Measurements from ENCODE around the gene TLE7. TPM values are rescaled to one million over a fixed set of nuclear protein-coding genes. Genes with fewer than 3 reads are reported as not detected.

Gene TLE7
- total RNA-seq, 2 experiments from 2014 or later: not detected

DNA sequence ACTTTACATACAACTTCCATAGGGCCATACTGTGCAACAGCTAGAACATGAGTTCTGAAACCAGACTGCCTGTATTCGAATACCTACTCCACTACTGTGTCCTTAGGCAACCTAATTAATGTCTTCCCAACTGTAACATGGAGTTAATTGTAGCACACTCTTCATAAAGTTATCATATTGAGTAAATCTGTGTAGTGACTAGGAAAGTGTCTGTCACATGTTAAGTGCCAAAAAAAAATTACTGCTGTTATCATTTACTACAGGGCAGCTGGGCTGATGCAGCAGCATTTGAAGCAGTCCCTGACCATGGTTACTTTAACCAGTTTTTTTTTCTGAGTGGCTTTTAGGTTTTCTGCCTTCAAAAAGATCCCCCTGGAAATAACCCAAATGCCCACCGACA is 31.1 kb upstream of the TLE7 start:
- Histone ChIP-seq H3K9me2 (ENCODE audit: insufficient read depth, low read length) (no peaks in the 10 kb centered on the region), H3K27ac (ENCODE audit: low read depth, low read length, poor library complexity, severe bottlenecking) (no peak overlapping the region), H3K9me3 (ENCODE audit: low read length) (no peaks in the 10 kb centered on the region), H2AFZ (ENCODE audit: low read length) (no peak overlapping the region), H3K79me2 (ENCODE audit: insufficient read depth, low read depth, low read length) (no peaks in the 10 kb centered on the region), H3K4me2 (ENCODE audit: low read length) (no peak overlapping the region), H3K36me3 (ENCODE audit: insufficient read depth, low read length) (no peaks in the 10 kb centered on the region), H4K20me1 (ENCODE audit: insufficient read depth, low read length) (no peaks in the 10 kb centered on the region), H3K4me3 (ENCODE audit: low read depth, low read length, poor library complexity, severe bottlenecking) (no peak overlapping the region), H3K4me1 (ENCODE audit: insufficient read depth, low read length, poor library complexity, severe bottlenecking) (no peaks in the 10 kb centered on the region)
- TF ChIP-seq, protein P1, sequence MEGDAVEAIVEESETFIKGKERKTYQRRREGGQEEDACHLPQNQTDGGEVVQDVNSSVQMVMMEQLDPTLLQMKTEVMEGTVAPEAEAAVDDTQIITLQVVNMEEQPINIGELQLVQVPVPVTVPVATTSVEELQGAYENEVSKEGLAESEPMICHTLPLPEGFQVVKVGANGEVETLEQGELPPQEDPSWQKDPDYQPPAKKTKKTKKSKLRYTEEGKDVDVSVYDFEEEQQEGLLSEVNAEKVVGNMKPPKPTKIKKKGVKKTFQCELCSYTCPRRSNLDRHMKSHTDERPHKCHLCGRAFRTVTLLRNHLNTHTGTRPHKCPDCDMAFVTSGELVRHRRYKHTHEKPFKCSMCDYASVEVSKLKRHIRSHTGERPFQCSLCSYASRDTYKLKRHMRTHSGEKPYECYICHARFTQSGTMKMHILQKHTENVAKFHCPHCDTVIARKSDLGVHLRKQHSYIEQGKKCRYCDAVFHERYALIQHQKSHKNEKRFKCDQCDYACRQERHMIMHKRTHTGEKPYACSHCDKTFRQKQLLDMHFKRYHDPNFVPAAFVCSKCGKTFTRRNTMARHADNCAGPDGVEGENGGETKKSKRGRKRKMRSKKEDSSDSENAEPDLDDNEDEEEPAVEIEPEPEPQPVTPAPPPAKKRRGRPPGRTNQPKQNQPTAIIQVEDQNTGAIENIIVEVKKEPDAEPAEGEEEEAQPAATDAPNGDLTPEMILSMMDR (conservative IDR thresholded peaks at IDR 0.05; ENCODE audit: low read length): no peak
- no peak for TF ChIP-seq EZH2phosphoT487 (IDR thresholded peaks at IDR 0.05; ENCODE audit: borderline replicate concordance, low read depth, low read length)
- ChIA-PET CTCF (ENCODE audit: unreplicated experiment) (no interaction called here), POLR2A (no interaction called here)
- BruUV-seq (replicated peaks): no TSS peak
- no peak for DNase-seq (ENCODE audit: low spot score)
- intact Hi-C loops (cut with micrococcal nuclease; ENCODE audit: unreplicated experiment): no loop called here

DNA sequence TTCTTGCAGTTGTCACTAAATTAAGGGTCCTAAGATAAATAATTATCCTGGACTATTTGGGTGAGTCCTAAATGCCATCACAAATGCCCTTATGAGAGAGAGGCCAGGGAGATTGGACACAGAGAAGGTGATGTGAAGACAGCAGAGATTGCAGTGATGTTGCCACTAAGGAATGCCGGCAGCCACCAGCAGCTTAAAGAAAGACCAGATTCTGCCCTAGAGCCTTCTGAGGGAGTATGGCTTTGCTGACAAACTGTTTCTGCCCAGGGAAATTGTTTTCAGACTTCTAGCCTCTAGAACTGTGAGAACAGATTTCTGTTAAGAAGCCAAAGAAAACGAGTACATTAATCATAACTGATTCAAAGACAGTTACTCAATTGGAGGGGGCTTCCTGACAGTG is 30.2 kb upstream of the TLE7 start:
- no peaks in the 10 kb centered on the region for H3K9me2 ChIP-seq (ENCODE audit: insufficient read depth, low read length)
- H2AFZ ChIP-seq (ENCODE audit: low read length): no peak overlapping the region
- intact Hi-C loops (cut with micrococcal nuclease; ENCODE audit: unreplicated experiment): no loop called here
- BruUV-seq (replicated peaks): no TSS peak
- H3K4me2 ChIP-seq (ENCODE audit: low read length): no peak overlapping the region
- H4K20me1 ChIP-seq (ENCODE audit: insufficient read depth, low read length): no peaks in the 10 kb centered on the region
- DNase-seq (ENCODE audit: low spot score): no peak
- TF ChIP-seq, protein P1 (conservative IDR thresholded peaks at IDR 0.05; ENCODE audit: low read length): no peak
- TF ChIP-seq EZH2phosphoT487 (IDR thresholded peaks at IDR 0.05; ENCODE audit: borderline replicate concordance, low read depth, low read length): no peak
- H3K27ac ChIP-seq (ENCODE audit: low read depth, low read length, poor library complexity, severe bottlenecking): no peak overlapping the region
- H3K36me3 ChIP-seq (ENCODE audit: insufficient read depth, low read length): no peaks in the 10 kb centered on the region
- H3K4me3 ChIP-seq (ENCODE audit: low read depth, low read length, poor library complexity, severe bottlenecking): no peak overlapping the region
- ChIA-PET POLR2A (no interaction called here), CTCF (ENCODE audit: unreplicated experiment) (no interaction called here)
- H3K79me2 ChIP-seq (ENCODE audit: insufficient read depth, low read depth, low read length): no peaks in the 10 kb centered on the region
- no peaks in the 10 kb centered on the region for H3K9me3 ChIP-seq (ENCODE audit: low read length)
- no peaks in the 10 kb centered on the region for H3K4me1 ChIP-seq (ENCODE audit: insufficient read depth, low read length, poor library complexity, severe bottlenecking)

DNA sequence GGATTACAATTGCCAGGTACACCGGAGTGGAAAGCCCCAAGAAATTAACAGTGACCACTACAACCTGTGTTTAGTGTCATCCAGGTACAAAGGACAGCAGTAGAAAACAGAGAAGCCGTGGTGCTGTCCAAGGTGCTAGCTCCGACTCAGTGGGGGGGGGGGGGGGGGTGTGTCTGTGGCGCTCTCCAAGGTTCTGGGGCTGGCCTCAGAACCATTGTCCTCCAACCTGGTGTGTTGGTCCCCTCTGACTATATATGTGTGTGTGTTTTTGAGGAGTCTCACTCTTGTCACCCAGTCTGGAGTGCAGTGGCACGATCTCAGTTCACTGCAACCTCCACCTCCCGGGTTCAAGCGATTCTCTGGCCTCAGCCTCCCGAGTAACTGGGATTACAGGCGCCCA is 26.0 kb upstream of the TLE7 start:
- Histone ChIP-seq H2AFZ (ENCODE audit: low read length) (no peak overlapping the region), H3K4me1 (ENCODE audit: insufficient read depth, low read length, poor library complexity, severe bottlenecking) (peaks cover under 1% of the 10 kb centered on the region), H3K9me2 (ENCODE audit: insufficient read depth, low read length) (no peaks in the 10 kb centered on the region), H3K9me3 (ENCODE audit: low read length) (no peaks in the 10 kb centered on the region), H3K4me2 (ENCODE audit: low read length) (no peak overlapping the region), H4K20me1 (ENCODE audit: insufficient read depth, low read length) (no peaks in the 10 kb centered on the region), H3K27ac (ENCODE audit: low read depth, low read length, poor library complexity, severe bottlenecking) (no peak overlapping the region), H3K4me3 (ENCODE audit: low read depth, low read length, poor library complexity, severe bottlenecking) (no peak overlapping the region), H3K79me2 (ENCODE audit: insufficient read depth, low read depth, low read length) (no peaks in the 10 kb centered on the region), H3K36me3 (ENCODE audit: insufficient read depth, low read length) (no peaks in the 10 kb centered on the region)
- TF ChIP-seq, protein P1 (conservative IDR thresholded peaks at IDR 0.05; ENCODE audit: low read length): no peak
- TF ChIP-seq EZH2phosphoT487 (IDR thresholded peaks at IDR 0.05; ENCODE audit: borderline replicate concordance, low read depth, low read length): no peak
- intact Hi-C loops (cut with micrococcal nuclease; ENCODE audit: unreplicated experiment): no loop called here
- ChIA-PET CTCF (ENCODE audit: unreplicated experiment) (no interaction called here), POLR2A (interaction anchor here (0.6 kb wide), 1 partner anchor 13 kb away, joined by 3 read pairs; no protein-coding TSS in a partner anchor)
- peak; percentile 50 for DNase-seq (ENCODE audit: low spot score)
- no TSS peak for BruUV-seq (replicated peaks)

Measured in OCI-LY7 (cell line).